Cardiac atrium fibroblast (primary cell): ENCODE data around the gene PRRX1. TPM values are rescaled to one million over a fixed set of nuclear protein-coding genes. Genes with fewer than 3 reads are reported as not detected.

Experiments used
- total RNA-seq: library from RNA; depleted of rRNA; stranded (reverse); fragments of >200 nt; gene quantifications from 2 replicates; pipeline ENCODE4 v1.2.3, GENCODE V29; 2015

The PRRX1 gene
- total RNA-seq, result 46.5 and 62.1 TPM in 2 replicates

DNA sequence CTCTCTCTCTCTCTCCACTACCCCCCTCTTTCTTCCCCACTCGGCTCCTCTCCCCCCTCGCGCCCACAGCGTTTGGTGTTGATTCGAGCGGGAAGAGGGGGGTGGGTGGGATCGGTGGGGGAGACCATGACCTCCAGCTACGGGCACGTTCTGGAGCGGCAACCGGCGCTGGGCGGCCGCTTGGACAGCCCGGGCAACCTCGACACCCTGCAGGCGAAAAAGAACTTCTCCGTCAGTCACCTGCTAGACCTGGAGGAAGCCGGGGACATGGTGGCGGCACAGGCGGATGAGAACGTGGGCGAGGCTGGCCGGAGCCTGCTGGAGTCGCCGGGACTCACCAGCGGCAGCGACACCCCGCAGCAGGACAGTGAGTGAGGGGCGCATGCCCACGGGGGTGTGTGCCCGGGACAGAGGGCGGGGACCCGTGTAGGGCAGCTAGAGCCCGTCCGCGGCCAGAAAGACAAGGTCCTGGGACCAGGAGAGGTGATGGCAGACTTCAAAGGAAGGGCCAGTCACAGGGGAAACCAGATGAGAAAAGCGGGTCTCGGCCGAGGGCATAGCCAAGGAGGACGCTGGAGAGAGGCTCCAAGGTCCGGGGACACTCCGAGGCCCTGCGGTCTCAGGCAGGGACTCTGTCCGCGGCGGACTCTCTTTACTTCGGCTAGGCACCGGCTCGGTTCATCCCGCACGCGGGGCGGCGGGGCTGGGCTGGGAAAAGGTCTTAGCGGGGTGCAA lies at the start of gene PRRX1:
TSS of gene PRRX1 (plus strand) at position 39 of the 735 bp plus-strand sequence. CDS start at position 127, 88 bp downstream.

Other genes starting within 250 kb of the PRRX1 start
- gene GORAB, start 132.0 kb upstream of the PRRX1 start, total RNA-seq, result 10.7 and 24.1 TPM in 2 replicates